ENCODE data around the gene SF3A1. TPM values are rescaled to one million over a fixed set of nuclear protein-coding genes. Genes with fewer than 3 reads are reported as not detected.

Gene SF3A1
- total and polyA plus RNA-seq, 2 donors (not counting 3 experiments of a cell fraction or from before 2014, with no cell fraction given), result 60.2 to 187 TPM

- TF ChIP-seq JUN (IDR thresholded peaks at IDR 0.05; ENCODE audit: borderline replicate concordance, insufficient read depth, insufficient read length, low read depth), result no peak
- TF ChIP-seq MYC (IDR thresholded peaks at IDR 0.05; ENCODE audit: low read depth, low read length), result no peak
- TF ChIP-seq FOS (IDR thresholded peaks at IDR 0.05; ENCODE audit: borderline replicate concordance, insufficient read depth, low read length), result no peak
- TF ChIP-seq EZH2 (IDR thresholded peaks at IDR 0.05; ENCODE audit: borderline replicate concordance, low read depth, low read length, severe bottlenecking), result no peak
- no peak for TF ChIP-seq GATA2 (IDR thresholded peaks at IDR 0.05; ENCODE audit: insufficient read depth, insufficient read length, low read depth, low read length)
- no peak for TF ChIP-seq POLR2A (IDR thresholded peaks at IDR 0.05; ENCODE audit: low read depth, low read length)
- no peak for TF ChIP-seq POLR2AphosphoS5 (IDR thresholded peaks at IDR 0.05; ENCODE audit: insufficient read depth, low read depth, low read length)
- no peak for TF ChIP-seq CTCF (IDR thresholded peaks at IDR 0.05; ENCODE audit: extremely low read depth in 1 of 2, insufficient read depth in 1 of 2, low read depth in 1 of 2, low read length in 2 of 2)
- TF ChIP-seq MAX (IDR thresholded peaks at IDR 0.05; ENCODE audit: insufficient read depth, insufficient read length), result no peak
- no peaks in the 10 kb centered on the region for H3K27me3 ChIP-seq (ENCODE audit: control insufficient read depth in 2 of 2, insufficient read depth in 2 of 2, low read length in 2 of 2)
- H3K27ac ChIP-seq (ENCODE audit: insufficient read depth, low read depth, low read length), result no peak overlapping the region
- no peak for DNase-seq (ENCODE audit: low read depth, low spot score)
- H4K20me1 ChIP-seq (replicated peaks; ENCODE audit: control insufficient read depth, extremely low read depth, insufficient read depth, low read length), result no peaks in the 10 kb centered on the region
- dilution Hi-C loops (cut with MboI; ENCODE audit: extremely low pct_ligation_motif_present, low sequenced_read_pairs), result no loop called here
- no peak overlapping the region for H3K4me3 ChIP-seq (replicated peaks in 1 of 3; ENCODE audit: insufficient read depth in 1 of 3, low read depth in 1 of 3, low read length in 3 of 3)
- no peak overlapping the region for H3K4me2 ChIP-seq (ENCODE audit: insufficient read depth, low read length)
- no TSS peak for BruUV-seq (replicated peaks)
- no peaks in the 10 kb centered on the region for H3K4me1 ChIP-seq (ENCODE audit: control insufficient read depth, extremely low read depth, insufficient read depth, low read length)
- H3K9me1 ChIP-seq (replicated peaks; ENCODE audit: control insufficient read depth, extremely low read depth, insufficient read depth, low read length), result no peaks in the 10 kb centered on the region
- no peaks in the 10 kb centered on the region for H3K79me2 ChIP-seq (ENCODE audit: control insufficient read depth, insufficient read depth, low read length)
- intact Hi-C loops (cut with micrococcal nuclease), result no loop called here
- ChIA-PET CTCF (interaction anchor here (0.8 to 14.7 kb wide), 2 partner anchors 44 to 47 kb away, joined by 3 to 164 read pairs; partner anchors contain the start of gene CASTOR1), POLR2A (interaction anchor here (0.6 kb wide), 1 partner anchor 8 kb away, joined by 7 read pairs; no protein-coding TSS in a partner anchor)
- H3K36me3 ChIP-seq (ENCODE audit: control insufficient read depth in 2 of 2, extremely low read depth in 1 of 2, insufficient read depth in 2 of 2, low read length in 2 of 2), result peaks cover 36 to 68% of the 10 kb centered on the region in 2 experiments
- no peak overlapping the region for H2AFZ ChIP-seq (ENCODE audit: low read depth, low read length)
- FAIRE-seq, result no peak
- H3K9ac ChIP-seq (replicated peaks; ENCODE audit: extremely low read depth, insufficient read depth, low read length), result no peak overlapping the region
- no peaks in the 10 kb centered on the region for H3K9me3 ChIP-seq (replicated peaks; ENCODE audit: control insufficient read depth, insufficient read depth, low read length)
Measured at GRCh38 chr22:30335236-30335635, 21.5 kb downstream of the SF3A1 start.
